HG02798 (cell line): ENCODE measurements around the gene FKBP10.
"Not testable (repeated sequence)": the region's sequence is repeated elsewhere in the genome, so short reads cannot be mapped to it uniquely, and the experiment has no call there.

Experiments
- ATAC-seq: cut with Tn5 transposase; IDR thresholded peaks from one replicate; pipeline ENCODE4 v1.9.1; 2021; ENCODE audit warnings: mild to moderate bottlenecking; ENCODE audit not compliant: unreplicated experiment, poor library complexity

Gene FKBP10

DNA sequence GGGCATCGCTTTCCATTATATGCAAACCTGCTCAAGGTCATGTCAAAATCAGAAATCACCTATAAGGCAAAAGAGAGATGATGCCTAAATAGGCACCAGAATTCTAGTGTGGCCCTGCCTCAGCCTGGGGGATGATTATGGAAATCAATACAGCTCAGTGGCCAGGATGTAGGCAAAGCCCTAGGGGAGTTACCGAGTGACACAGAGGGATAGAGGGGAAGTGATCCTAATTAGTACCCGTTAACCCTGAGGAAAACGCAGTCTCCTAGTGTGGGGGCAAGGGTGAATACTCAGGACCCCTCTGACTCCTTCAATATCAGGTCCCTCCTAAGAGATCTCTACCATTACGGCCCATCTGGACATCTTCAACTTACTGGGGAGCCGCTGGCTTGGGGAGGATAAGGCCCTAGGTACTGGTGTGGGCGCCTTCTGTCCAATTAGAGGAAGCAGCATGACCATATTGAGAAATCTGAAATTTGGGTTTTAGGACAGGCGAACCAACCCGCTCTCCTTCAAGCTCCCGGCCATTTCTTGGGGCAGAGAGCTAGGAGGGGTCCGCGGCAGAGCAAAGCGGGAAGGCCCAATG, 22.5 kb downstream of the FKBP10 start:
- no peak for ATAC-seq

DNA sequence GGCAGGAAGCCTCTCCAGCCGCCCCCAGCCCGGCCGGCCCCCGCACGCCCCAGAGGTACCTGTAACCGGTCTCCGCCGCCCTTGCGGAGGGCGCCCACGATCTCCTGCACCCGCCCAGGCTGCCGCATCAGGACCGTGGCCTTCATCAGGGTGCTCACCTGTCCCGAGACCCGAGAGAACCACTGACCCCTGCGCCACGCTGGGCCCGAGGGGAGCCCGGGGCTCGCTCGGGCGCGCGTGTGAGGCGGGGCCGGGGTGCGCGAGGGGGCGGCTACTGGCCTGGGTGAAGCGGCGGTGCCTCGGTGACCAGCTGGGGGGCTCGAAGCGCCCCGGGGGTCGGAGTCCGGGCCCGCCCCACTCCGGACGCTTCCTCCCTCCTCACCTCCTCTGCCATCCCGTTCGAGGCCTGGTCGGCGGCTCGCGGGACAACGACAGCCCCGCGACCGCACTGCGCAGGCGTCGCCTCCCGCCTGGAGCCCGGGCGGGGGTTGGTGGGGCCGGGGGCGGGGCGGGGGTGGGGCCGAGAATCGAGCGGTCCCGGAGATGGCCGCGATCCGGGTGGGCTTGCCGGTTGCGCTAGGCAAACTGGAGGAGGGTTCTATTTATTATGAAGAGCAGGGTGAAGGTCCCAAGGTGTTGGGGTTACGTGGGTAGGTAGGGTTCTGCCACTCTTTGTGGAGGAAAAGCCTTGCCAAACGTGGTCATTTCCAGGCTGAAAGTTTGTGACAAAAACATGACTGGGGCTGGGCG, 23.2 kb downstream of the FKBP10 start, which contains the start of gene NT5C3B:
Gene NT5C3B (minus strand): TSS at position 433 of the 750 bp plus-strand sequence. CDS start 39 bp downstream, at position 394.
- peak; percentile 74 for ATAC-seq

DNA sequence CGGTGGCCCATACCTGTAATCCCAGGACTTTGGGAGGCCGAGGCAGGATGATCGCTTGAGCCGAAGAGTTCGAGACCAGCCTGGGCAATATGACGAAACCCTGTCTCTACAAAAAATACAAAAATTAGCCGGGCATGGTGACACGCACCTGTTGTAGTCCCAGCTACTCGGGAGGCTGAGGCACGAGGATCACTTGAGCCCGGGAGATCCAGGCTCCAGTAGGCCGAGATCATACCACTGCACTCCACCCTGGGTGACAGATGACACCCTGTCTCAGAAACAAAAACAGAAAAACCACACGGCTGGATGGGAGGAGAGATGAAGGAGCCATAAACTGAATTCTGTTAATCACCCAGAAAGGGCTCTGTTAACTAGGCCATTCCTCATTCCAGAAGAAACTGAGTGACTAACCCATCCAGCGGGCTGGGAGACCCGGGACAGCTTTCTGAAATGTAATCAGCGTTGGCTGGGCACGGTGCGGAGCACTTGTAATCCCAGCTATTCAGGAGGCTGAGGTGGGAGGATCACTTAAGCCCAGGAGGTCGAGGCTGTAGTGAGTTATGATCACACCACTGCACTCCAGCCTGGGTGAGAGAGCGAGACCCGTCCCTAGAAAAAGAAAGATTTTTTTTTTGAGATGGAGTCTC, 23.9 kb downstream of the FKBP10 start:
- no peak for ATAC-seq

- ATAC-seq = no peak
Observed at GRCh38 chr17:41837761-41838538, 25.1 kb downstream of the FKBP10 start, which contains the start of gene KLHL10. TSS of gene KLHL10 (plus strand) at chr17:41837825. CDS start at chr17:41837933, 108 bp downstream.

DNA sequence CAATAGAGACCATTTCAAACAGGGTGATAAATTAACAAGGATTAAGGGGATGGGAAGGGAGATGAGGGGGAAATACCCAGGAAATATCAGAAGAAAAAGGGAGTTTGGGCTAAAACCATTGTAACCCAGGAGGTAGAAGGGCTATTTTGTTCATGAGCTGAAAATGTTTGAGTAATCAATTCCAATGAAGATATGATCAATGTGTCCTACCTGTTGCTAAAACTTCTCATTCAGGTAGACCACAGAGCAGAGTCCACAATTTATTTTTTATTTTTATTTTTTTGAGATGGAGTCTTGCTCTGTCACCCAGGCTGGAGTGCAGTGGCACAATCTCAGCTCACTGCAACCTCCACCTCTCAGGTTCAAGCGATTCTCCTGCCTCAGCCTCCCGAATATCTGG, 26.6 kb downstream of the FKBP10 start:
- ATAC-seq = not testable (repeated sequence)

DNA sequence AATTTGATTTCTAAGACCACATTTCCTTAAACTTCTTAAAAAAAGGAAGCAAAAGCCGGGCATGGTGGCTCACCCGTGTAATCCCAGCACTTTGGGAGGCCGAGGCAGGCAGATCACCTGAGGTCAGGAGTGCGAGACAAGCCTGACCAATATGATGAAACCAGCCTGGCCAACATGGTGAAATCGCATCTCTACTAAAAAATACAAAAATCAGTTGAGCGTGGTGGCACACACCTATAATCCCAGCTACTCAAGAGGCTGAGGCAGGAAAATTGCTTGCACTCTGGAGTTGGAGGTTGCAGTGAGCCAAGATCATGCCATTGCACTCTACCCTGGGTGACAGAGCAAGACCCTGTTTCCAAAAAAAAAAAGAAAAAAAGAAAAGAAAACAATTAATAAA, 28.0 kb downstream of the FKBP10 start:
- not testable (repeated sequence) for ATAC-seq

GRCh38 chr17:41844971-41845370, 32.2 kb downstream of the FKBP10 start:
- ATAC-seq = no peak

DNA sequence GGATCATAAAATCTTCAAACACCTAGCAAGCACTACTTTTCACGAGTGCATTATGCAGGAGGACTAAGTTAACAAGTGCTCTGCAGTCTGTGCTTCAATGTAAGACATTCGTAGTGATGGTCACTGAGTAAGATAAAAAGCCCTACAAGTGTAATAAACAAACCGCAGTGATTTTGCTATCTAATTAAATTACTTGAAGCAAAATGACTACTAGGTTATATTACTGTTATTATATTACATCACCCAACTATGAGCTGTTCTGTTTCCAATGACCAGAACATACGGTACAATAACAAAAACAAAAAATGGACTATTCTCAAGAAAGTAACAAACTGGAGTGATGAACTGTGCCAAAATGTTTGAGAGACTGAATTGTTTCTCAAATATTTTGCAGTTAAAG, 36.0 kb downstream of the FKBP10 start:
- ATAC-seq = no peak

- ATAC-seq = no peak
Observed at GRCh38 chr17:41849251-41849990, 36.6 kb downstream of the FKBP10 start.

DNA sequence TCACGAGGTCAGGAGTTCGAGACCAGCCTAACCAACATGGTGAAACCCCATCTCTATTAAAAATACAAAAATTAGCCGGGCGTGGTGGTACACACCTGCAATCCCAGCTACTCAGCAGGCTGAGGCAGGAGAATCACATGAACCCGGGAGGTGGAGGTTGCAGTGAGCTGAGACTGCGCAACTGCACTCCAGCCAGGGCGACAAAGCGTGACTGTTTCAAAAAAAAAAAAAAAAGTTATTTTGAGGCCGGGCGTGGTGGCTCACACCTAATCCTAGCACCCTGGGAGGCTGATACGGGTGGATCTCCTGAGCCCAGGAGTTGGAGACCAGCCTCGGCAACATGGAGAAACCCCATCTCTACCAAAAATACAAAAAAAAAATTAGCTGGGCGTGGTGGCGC, 38.6 kb downstream of the FKBP10 start:
- ATAC-seq = not testable (repeated sequence)

DNA sequence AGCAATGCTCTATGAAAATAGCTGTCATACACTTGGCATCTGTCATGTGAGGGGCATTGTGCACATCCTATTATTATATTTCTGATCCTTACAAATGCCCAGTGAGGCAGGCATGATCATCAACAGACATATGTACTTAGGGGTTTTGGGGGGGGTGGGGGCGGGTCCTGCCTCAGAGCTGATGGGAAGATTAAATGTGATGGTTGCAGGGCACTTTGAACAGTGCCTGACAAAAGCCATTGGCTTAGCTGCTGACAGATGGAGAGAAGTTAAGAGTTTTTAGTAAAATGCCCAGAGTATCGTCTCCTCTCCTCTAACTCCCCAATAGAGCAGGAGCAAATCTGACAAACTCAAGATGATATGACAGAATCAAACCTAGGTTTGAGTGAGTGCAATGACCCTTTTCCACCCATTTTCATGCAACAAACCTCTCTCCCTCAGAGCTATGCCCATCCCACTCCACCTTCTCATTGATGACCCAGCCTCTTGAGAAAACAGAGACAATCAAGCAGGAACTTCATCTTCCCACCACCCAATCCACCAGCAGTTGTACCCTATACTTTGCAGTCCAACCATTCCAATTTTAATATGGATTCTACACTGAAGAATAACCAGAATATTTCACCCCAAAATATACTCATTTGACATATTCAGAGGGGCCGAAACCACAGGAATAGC, 47.6 kb downstream of the FKBP10 start:
- ATAC-seq = no peak

DNA sequence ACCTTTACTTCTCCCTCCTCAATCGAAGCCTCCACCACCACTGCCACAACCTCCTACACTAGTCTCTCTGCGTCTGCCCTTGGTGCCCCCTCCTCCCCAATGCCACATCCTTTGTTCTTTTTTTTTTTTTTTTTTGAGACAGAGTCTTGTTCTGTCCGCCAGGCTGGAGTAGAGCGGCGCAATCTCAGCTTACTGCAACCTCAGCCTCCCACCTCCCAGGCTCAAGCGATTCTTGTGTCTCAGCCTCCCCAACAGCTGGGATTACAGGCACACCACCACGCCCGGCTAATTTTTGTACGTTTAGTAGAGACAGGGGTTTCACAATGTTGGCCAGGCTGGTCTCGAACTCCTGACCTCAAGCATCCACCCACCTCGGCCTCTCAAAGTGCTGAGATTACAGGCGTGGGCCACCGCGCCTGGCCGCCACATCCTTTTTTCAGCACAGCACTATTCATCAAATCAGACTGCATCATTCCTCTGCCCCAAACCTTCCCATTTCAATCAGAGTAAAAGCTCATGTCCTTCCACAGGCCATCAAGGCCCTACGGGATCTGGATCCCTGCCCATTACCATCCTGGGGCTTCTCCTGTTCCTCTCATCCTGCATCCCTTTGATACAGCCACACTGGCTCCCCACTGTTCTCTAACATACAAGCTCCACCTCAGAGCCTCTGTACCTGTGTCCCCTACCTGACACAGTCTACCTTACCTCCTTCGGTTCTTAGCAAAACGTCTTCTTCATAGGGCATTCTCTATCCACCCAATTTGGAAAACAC, 50.5 kb downstream of the FKBP10 start:
- ATAC-seq = no peak

DNA sequence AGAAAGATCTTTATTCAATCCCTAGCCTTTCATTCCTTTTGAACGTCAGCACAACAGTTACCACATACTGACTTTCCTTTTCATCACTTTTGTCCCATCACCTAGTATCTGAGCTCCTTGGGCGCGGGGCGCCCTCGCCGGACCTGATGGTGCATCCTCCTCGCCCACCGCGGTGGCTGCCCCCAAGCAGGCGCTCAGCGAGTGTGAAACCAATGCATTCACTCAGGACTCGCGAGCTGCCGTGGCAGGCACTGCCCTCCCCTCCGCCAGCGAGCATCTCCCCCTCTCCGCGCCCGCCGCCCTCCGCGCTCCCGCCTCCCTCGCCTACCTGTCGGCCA, 51.7 kb downstream of the FKBP10 start:
- ATAC-seq = no peak

DNA sequence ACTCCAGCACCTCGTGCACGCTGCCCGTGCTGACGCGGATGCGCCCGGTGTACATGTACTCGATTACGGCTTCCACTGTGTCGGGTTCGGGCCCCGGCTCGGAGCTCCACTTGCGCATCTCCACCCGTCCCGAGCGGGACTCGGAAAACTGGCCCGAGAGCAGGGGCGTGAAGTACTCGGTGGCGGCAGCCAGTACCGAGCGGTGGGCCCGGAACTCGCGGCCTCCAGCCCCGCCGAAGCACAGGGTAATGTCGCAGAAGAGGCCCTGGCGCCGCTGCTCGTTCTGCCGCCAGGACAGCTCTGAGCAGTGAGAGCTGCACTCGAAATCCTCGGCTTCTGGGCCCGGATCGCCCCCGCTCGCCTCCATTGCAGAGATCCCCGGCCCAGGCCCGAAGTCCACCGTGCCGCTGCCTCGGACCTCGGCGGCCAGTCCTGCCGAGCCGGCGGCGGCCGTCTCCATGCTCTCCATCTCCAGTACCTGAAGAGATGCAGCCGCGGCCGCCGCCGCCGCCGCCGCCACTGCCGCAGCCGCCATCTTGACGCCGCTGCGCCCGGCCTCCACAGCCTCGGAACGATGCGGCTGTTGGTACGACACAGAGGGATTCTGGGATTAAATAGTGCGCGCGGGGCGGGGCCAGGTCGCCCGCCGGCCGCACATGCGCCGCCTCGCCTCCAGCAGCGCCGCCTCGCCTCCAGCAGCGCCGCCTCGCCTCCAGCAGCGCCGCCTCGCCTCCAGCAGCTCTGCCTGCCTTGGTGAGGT, 52.2 kb downstream of the FKBP10 start, which contains the start of gene KLHL11:
Gene KLHL11 (minus strand): TSS at position 588 of the 760 bp plus-strand sequence. CDS start 53 bp downstream, at position 535.
- peak; percentile 90 for ATAC-seq

DNA sequence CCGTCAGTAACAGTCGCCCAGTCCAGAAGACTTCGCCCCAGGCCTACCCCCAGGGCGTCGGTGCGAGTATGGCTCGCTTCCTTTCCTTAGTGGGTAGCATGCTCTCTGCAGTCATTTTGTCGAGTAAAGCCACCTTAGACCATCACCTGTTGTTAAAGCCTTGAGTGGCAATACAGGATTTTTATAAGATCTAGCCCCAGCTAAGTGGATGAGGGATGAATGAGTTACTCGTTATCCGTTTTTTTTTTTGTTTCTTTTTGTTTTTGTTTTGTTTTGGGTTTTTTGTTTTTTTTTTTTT, 52.7 kb downstream of the FKBP10 start:
- no peak for ATAC-seq

- no peak for ATAC-seq
Observed at GRCh38 chr17:41868568-41868967, 55.8 kb downstream of the FKBP10 start.

- no peak for ATAC-seq
Observed at GRCh38 chr17:41869426-41869825, 56.6 kb downstream of the FKBP10 start.

DNA sequence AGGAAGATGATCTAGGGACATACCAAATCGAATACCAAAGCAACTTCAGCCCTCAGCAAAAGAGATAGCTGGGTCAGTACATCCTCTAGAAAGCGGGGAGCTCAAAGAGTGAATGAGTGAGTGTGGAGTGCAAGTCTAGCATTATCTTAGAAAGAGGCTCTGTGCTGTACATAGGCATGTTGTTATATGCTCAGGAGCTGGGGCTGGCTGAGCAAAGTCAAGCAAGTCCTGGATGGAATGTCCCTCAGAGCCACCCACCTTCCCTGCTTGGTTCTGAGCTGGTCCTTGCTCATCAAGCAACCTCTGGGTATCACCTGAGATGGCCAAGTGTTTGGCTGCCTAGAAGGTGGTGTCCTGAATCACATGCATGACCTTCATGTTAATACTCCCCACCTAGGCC, 57.3 kb downstream of the FKBP10 start:
- ATAC-seq = no peak
